ENCODE measurements around the gene MYO9A.

The MYO9A gene

DNA sequence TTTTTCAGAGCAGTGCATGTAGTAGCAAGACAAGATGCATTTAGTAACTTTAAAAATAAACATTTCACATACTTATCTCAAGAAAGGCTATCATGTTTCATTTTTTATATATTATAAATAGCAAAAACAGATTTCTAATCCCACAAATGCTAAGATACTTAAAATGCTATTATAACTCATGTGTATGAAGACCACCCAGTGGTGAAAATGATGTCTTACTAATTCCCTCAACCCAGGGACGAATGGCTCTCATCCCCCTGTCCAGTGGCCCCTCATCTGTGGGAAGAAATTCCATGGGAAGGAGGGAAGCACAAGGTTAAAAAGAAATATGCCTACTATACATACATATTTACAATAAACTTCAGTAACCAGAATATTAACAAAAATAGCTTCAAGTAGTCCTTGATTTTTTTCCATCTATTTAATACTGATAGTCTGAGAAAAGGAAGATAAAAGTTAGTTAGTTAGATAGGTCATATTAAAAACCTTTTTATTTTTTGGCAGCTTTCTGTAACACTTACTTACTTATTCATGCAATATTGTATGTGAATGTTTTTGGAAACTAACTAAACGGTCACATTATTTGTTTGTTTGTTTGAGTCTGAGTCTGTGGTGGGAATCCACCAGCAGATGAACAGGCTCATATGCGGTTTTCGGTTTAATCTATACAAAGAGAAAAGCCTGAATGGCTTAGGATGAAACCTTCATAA lies 292.8 kb downstream of the MYO9A start:
- TF ChIP-seq, protein P1, sequence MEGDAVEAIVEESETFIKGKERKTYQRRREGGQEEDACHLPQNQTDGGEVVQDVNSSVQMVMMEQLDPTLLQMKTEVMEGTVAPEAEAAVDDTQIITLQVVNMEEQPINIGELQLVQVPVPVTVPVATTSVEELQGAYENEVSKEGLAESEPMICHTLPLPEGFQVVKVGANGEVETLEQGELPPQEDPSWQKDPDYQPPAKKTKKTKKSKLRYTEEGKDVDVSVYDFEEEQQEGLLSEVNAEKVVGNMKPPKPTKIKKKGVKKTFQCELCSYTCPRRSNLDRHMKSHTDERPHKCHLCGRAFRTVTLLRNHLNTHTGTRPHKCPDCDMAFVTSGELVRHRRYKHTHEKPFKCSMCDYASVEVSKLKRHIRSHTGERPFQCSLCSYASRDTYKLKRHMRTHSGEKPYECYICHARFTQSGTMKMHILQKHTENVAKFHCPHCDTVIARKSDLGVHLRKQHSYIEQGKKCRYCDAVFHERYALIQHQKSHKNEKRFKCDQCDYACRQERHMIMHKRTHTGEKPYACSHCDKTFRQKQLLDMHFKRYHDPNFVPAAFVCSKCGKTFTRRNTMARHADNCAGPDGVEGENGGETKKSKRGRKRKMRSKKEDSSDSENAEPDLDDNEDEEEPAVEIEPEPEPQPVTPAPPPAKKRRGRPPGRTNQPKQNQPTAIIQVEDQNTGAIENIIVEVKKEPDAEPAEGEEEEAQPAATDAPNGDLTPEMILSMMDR (IDR thresholded peaks at IDR 0.05; ENCODE audit: low read depth, low read length) = no peak
- no peak for TF ChIP-seq MYC (IDR thresholded peaks at IDR 0.05; ENCODE audit: low read depth, low read length)
- TF ChIP-seq, protein P2, sequence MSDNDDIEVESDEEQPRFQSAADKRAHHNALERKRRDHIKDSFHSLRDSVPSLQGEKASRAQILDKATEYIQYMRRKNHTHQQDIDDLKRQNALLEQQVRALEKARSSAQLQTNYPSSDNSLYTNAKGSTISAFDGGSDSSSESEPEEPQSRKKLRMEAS (IDR thresholded peaks at IDR 0.05; ENCODE audit: low read depth, low read length) = no peak
- no peak for TF ChIP-seq POLR2A (IDR thresholded peaks at IDR 0.05; ENCODE audit: extremely low read depth, insufficient read length)
- H3K4me3 ChIP-seq (ENCODE audit: low read depth, low read length) = no peak overlapping the region
- DNase-seq (ENCODE audit: low read depth) = no peak

DNA sequence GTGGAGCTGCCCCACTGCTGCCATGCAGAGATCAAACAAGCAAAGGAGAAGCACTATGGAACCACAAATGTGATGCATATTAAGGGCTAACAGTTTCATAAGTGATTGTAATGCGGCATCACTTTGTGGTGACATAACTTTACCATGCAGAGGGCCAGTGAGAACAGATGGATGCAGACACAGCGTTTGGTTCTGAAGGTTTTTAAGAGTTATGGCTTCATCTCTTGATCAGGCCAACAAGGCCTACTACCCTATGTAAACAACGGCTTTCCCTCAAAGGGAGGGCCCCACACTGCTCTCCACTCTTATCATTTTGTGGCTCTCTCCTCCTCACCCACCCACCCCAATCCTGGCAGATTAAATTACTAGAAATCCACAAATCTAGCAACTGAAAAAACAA lies 294.1 kb downstream of the MYO9A start:
- DNase-seq (ENCODE audit: low read depth) = no peak
- H3K4me3 ChIP-seq (ENCODE audit: low read depth, low read length) = no peak overlapping the region
- TF ChIP-seq, protein P1 (IDR thresholded peaks at IDR 0.05; ENCODE audit: low read depth, low read length) = no peak
- TF ChIP-seq POLR2A (IDR thresholded peaks at IDR 0.05; ENCODE audit: extremely low read depth, insufficient read length) (no peak), MYC (IDR thresholded peaks at IDR 0.05; ENCODE audit: low read depth, low read length) (no peak)
- TF ChIP-seq, protein P2 (IDR thresholded peaks at IDR 0.05; ENCODE audit: low read depth, low read length) = no peak

DNA sequence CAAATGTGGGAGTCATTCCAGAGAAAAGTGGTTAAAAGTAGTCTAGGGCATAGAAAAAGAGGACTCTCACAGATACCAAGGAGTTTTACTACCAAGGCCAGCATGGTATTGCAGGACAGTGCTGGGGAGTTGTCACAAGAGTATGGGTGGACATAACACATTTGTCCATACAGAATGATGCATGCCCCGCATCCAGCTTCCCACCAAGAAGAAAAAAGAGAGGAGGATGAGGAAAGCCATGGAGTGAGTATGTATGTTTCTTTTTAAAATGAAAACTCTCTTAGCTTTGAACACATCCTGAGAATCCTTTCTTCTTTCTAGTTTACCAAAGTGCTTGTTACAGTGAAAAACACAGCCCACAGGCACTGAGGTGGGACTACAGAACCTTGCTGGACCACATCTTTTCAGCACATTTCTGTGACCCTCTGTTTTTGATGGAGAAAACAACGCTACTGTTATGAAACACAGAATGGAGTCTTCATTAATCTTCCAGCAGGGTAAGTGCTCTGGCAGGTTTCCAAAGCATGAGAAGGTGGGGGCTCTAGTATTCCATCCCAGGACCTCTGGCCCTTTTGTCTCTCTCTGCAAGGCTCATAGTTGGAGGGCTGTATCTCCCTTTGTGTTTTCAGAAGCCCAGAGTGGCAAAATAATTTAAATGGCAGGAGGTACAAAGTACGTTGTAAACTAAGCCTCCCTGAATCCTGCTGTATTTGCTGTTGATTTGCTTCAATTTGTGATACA lies 294.9 kb downstream of the MYO9A start:
- TF ChIP-seq MYC (IDR thresholded peaks at IDR 0.05; ENCODE audit: low read depth, low read length) (no peak), POLR2A (IDR thresholded peaks at IDR 0.05; ENCODE audit: extremely low read depth, insufficient read length) (no peak)
- TF ChIP-seq, protein P1 (IDR thresholded peaks at IDR 0.05; ENCODE audit: low read depth, low read length) = no peak
- TF ChIP-seq, protein P2 (IDR thresholded peaks at IDR 0.05; ENCODE audit: low read depth, low read length) = no peak
- no peak overlapping the region for H3K4me3 ChIP-seq (ENCODE audit: low read depth, low read length)
- no peak for DNase-seq (ENCODE audit: low read depth)

DNA sequence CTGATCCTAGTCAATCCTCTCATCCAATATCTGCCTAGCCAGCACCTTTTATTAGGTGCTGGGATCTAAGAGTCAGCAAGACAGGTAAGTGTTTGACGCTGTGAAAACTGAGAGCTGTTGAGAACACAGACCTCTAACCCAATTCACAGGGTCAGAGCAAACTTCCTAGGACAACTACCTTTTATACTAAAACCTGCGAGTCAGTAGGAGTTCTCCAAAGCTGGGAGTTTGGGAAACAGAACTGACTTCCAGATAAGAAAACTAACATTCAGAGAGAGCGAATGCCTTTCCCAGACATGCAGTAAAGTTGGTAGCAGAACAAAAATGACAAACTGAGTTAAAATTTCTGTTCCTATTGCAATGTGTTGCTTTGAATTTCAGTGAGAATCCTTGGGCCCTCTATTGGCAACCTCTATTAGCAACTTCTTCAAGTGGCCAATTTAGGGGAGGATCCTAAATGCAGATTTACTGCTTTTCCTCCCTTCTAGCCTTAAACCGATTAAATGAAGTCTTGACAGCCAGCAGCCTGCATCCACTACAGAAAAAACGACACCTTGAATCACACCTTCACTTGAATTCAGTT lies 296.3 kb downstream of the MYO9A start:
- no peak for DNase-seq (ENCODE audit: low read depth)
- no peak for TF ChIP-seq POLR2A (IDR thresholded peaks at IDR 0.05; ENCODE audit: extremely low read depth, insufficient read length)
- TF ChIP-seq MYC (IDR thresholded peaks at IDR 0.05; ENCODE audit: low read depth, low read length) = no peak
- TF ChIP-seq, protein P1 (IDR thresholded peaks at IDR 0.05; ENCODE audit: low read depth, low read length) = no peak
- TF ChIP-seq, protein P2 (IDR thresholded peaks at IDR 0.05; ENCODE audit: low read depth, low read length) = no peak
- H3K4me3 ChIP-seq (ENCODE audit: low read depth, low read length) = no peak overlapping the region

DNA sequence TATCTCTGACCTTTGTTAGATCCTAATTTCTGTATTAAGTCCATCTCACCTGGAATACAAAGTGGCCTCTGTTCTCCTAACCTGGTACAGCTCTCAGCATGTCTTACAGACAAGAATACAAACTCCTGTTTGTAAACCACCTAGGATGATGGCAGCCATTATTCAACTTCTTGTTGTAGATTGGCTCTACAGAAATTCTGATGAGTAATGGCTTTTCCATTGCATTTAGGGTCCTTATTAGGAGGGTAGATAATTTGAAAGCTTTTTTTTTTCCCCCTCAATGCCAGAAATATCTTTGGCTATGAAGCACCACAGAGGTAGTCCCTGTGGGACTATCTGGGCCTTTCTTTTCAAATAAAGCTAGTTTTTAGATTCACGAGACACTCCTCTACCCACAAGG lies 297.8 kb downstream of the MYO9A start:
- TF ChIP-seq POLR2A (IDR thresholded peaks at IDR 0.05; ENCODE audit: extremely low read depth, insufficient read length) = no peak
- TF ChIP-seq, protein P1 (IDR thresholded peaks at IDR 0.05; ENCODE audit: low read depth, low read length) = no peak
- TF ChIP-seq MYC (IDR thresholded peaks at IDR 0.05; ENCODE audit: low read depth, low read length) = no peak
- TF ChIP-seq, protein P2 (IDR thresholded peaks at IDR 0.05; ENCODE audit: low read depth, low read length) = no peak
- H3K4me3 ChIP-seq (ENCODE audit: low read depth, low read length) = no peak overlapping the region
- DNase-seq (ENCODE audit: low read depth) = no peak
